Activated CD8-positive, alpha-beta memory T cell treated with anti-CD3 and anti-CD28 coated beads, Interleukin-2, amount 50 U/mL, for 4 hours (primary cell): ENCODE results near the gene ARPP19.

Source experiments
- DNase-seq: peaks from one replicate; pipeline ENCODE4 v3.0.0-alpha.2; 2020

Gene ARPP19

GRCh38 chr15:52509500-52510245 lies 59.2 kb downstream of the ARPP19 start:
- DNase-seq, result no peak

GRCh38 chr15:52506549-52506948 lies 62.3 kb downstream of the ARPP19 start:
- no peak for DNase-seq

GRCh38 chr15:52505151-52505550 lies 63.7 kb downstream of the ARPP19 start:
- DNase-seq, result no peak

- no peak for DNase-seq
Measured at GRCh38 chr15:52503788-52504496, 64.9 kb downstream of the ARPP19 start.

GRCh38 chr15:52502608-52503007 lies 66.2 kb downstream of the ARPP19 start:
- no peak for DNase-seq

GRCh38 chr15:52499506-52499905 lies 69.3 kb downstream of the ARPP19 start:
- DNase-seq, result no peak

- no peak for DNase-seq
Measured at GRCh38 chr15:52498706-52499105, 70.1 kb downstream of the ARPP19 start.
